HG03469 (cell line): Measurements from ENCODE around the gene TRA2A.
"Not testable (repeated sequence)": the region's sequence is repeated elsewhere in the genome, so short reads cannot be mapped to it uniquely, and the experiment has no call there.

Experiments used
- ATAC-seq: cut with Tn5 transposase; IDR thresholded peaks from one replicate; pipeline ENCODE4 v1.9.1; 2021; ENCODE audit warnings: mild to moderate bottlenecking, moderate library complexity, moderate number of reproducible peaks; ENCODE audit not compliant: unreplicated experiment

TRA2A gene

DNA sequence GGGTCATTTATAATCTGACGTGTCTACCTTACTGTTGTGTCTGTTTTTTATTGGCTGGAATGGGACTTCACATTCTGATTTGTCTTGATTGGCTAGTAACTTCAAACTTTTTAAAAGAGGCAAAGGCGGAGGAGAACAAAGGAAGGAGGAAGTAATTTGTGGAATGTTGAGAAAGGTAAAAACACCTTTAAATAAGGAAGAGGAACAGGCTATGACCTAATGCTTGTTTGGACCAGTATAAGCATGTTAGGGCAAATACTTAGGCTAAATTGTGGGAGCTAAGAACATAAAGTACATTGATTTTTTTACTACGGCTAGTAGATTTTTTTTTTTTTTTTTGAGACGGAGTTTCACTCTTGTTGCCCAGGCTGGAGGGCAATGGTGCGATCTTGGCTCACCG is 18.0 kb downstream of the TRA2A start:
- not testable (repeated sequence) for ATAC-seq

DNA sequence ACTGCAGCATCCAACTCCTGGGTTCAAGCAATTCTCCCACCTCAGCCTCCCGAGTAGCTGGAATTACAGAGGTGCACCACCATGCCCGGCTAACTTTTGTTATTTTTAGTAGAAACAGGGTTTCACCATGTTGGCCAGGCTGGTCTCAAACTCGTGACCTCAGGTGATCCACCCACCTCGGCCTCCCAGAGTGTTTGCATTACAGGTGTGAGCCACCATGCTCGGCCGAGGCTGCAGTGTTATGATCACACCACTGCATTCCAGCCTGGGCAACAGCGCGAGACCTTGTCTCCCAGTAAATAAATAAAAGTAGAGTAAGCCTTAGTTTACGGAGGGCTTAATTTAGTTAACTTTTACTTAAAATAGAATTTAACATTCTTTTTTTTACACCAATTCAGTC is 37.8 kb downstream of the TRA2A start:
- no peak for ATAC-seq

DNA sequence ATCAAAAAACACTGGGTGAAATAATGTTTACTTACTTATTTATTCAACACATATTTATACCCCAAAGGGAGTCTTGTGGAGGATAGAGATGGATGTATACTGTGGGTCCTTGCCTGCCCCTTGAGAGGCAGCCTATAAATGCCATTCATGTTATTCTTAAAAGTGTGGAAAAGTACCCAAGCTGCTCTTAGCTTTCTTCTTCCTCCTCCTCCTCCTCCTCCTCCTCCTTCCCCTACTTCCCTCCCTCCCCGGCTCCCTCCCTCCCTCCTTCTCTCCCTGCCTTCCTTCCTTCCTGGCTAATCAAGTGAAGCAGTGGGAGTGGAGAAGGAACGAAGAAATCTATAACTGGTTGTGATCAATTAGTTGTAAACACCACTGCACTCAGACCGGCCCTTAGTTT is 40.3 kb downstream of the TRA2A start:
- no peak for ATAC-seq

DNA sequence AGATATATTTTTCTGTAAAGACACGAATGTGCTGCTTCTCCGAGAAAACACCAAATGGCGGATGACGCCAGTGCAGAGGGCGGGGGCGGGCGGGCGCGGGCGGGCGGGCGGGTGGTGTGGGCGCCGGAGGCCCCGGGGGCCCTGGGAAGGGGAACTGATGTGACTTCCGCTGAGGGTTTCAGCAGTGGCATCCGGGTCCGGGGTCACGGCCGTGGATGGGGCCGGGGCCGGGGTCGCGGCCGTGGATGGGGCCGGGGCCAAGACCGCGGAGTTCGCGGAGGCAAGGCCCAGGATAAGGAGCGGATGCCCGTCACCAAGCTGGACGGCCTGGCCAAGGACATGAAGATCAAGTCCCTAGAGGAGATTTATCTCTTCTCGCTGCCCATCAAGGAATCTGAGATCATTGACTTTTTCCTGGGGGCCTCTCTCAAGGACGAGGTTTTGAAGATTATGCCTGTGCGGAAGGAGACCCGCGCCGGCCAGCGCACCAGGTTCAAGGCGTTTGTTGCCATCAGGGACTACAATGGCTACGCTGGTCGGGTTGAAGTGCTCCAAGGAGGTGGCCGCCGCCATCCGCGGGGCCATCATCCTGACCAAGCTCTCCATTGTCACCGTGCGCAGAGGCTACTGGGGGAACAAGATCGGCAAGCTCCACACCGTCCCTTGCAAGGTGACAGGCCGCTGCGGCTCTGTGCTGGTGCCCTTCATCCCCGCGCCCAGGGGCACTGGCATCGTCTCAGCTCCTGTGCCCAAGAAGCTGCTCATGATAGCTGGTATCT is 41.2 kb downstream of the TRA2A start:
- ATAC-seq = no peak

DNA sequence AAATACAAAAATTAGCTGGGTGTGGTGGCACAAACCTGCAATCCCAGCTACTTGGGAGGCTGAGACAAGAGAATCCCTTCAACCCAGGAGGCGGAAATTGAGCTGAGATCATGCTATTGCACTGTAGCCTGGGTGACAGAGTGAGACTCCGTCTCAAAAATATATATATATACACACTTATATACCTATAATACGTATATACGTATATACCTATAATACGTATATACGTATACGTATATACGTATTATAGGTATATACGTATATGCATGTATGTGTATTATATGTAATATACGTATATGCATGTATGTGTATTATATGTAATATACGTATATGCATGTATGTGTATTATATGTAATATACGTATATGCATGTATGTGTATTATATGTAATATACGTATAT is 43.1 kb downstream of the TRA2A start:
- not testable (repeated sequence) for ATAC-seq

DNA sequence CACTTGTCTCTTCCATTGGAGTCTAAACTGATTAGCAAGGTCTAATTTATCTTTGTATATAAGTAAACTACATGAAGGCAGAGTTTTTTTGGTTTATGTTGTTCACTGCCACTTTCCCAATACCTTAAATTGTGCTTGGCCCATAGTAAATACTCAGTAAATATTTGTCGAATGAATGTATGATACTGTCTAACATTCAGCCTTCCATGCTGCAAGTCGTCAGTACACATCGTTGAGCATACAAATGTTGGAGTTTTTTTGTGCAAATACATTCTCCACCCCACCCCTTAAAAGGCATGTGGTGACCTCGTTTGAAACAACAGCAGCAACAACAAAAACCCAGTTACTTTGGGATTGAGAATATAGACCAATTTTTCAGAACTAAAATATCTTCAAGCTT is 44.1 kb downstream of the TRA2A start:
- no peak for ATAC-seq

DNA sequence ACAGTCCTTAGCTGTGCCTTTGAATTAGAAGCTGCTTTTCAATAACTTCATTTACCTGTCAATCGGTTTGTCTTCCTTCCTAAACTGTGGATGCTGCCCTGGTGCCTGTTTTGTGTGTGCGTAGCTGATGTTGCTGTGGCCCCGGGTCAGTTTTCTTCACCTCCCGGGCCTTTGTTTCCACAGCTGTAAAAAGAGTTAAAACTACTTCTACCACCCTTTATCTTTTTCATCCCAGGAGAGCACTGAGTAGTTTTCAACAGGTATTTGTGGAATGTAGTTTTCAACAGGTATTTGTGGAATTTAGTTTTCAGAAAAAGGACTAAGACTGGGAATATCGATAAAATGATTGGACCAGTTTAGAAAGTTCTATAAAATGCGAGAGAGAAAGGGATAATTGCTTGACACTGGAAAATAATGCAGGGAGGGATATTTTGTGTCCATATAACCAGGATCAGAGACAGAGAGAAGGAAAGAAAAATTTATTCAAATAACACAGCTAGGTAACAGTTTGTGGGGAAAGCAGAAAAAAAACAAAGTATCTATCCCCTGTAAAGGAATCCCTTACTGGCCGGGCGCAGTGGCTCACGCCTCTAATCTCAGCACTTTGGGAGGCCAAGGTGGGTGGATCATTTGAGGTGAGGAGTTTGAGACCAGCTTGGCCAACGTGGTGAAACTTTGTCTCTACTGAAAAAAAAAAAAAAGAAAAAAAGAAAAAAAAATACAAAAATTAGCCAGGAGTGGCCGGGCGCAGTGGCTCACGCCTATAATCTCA is 45.6 kb downstream of the TRA2A start:
- ATAC-seq = no peak

DNA sequence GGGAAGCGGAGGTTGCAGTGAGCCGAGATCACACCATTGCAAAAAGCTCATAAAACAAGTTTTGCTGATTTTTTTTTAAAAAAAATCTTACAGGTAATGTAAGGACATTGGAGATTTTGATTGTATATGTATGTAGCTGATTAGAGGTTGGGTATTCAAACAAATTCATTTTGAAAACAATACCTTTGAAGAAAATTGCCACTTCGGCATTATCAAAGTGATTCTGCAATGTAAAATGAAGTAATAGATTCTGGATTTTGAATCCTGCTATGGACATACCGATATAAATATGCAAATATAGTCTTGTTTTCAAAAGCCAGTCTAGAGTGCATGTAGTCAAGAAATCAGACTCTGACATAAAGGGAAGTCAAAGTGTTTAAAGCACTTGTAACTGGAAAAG is 49.1 kb downstream of the TRA2A start:
- ATAC-seq = no peak

DNA sequence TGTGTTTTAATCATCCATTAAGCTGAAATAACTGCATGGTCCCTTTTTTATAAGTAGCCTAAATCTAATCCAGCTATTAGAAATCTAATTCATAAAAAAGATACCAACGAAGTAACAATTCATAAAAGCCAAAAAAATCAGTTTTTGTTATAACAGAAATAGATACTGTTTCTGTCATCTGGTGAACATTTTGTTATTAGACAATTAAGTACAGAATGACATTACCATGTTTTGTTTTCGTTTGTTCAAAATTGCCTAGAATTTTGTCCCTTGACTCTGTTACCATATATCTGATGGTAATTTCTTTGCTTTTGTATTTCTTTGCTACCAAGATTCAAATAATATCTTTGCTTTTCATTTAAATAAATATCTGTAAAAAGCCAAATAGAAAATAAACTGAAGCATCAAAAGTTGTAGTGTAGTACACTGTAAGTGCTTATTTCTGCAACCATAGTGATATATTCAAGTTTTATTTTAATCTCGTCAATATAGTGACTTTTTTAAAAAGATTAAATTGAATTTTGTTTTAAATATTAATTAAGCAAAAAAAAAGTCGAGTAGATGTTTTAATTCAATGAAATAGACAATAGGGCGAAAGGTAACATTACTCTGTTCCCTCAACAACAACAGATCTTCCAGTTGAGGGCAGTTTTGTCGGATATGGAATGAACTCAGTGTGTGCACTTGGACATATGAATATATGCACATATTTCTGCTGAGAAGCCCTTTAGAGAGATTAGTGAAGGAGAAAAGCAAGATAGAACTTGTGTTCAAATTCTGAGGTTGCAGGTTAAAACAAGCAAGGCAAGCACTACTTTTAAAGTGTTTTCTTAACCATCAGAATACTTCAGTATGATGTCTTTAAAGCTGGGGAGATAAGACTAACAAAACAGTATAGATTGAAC is 53.6 kb downstream of the TRA2A start:
- ATAC-seq = no peak

DNA sequence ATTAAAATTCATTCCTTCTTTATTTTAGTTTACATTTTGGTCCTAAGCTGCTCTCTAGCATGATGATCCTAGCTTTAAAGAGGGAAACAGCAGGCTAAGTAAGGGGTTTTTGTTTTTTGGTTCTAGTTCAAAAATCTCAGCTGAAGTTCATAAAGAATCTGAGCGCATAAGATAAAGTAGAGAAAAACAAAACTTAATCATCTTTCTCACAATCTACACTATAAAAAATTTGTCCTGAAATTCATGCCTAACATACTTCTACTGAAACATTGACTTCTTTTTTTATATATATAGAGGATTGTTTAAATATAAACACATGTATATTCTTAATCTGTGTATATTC is 54.7 kb downstream of the TRA2A start:
- ATAC-seq = no peak

DNA sequence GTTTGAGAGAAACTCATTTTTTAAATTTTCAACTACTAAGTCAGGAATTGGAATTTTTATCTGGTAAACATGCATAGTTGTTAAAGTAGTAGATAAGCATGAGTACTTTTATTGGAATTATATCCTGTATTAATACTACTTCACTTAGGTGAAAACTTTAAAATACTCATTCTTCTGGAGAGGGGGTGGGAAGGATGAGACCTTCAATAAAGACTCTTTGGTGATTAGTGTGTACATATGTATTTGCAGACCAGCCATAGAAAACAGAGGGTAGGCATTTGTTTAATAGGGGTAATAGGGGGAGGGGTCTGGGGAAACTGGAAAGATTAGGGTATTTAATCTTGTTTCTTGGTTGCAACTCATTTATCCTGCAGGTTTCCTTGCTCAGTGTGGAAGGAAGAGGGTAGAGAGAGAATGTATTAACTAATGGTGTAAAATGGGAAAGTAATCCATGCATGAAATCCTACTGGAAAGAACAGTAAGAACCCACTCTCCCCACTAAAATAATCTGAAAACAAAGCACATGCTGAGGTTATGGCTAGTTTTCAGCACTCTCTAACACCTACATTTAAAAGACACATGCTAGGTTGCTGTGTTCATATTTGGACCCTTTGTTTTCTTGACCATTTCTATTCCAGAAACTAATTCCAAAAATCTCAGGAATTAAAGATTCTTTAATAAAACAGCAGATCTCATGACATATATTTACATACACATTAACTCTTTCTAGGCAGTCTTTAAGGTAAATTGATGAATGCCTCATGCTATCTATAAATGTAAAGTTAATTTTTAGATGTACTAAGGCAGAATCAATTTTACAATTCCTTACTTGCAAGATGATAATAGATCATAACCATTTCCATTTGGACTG is 55.3 kb downstream of the TRA2A start:
- no peak for ATAC-seq

DNA sequence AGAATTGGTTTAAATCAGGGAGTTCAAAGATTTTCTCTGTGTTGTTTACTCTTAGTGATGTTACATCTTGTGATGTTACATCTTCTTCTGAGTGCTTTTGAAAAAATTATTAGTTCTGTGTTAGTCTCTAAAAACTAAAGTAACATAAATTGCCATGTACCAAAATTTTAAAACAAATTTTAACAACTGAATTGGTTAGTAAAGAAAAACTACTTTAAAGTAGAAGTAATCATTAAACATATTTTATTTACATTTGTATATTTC is 56.3 kb downstream of the TRA2A start:
- no peak for ATAC-seq

DNA sequence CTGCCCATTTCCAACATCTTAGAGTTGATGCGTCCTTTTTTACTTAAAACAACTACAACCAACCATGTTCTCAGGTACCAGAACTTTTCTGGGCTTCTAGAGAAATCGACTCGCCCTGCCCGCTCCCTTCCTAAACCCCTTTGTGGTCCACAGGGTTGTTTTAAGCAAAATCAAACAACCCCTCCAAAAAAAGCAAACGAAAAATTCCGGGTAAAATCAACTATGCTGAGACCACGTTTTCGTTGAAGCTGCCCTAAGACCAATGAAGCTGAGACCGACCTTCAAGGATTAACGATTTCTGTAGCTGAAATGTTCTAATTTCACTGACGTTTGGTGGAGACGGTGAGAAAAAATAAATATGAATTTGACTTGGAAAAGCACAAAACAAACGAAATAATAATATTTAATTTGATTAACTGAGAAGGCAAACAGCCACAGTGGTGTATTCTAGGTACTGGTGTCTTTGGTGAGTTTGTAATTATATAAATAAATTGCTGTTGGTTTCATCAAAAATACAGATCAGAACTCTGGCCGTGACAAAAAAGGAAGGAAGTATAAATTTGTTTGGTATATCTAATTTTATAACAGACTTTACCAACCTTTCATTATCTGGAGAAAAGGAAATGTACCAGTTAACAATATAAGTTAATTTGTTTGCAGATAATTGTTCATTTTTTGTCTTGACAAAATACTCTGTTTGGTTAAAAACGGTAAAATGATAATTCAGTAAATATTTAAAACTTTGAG is 56.8 kb downstream of the TRA2A start:
- no peak for ATAC-seq

DNA sequence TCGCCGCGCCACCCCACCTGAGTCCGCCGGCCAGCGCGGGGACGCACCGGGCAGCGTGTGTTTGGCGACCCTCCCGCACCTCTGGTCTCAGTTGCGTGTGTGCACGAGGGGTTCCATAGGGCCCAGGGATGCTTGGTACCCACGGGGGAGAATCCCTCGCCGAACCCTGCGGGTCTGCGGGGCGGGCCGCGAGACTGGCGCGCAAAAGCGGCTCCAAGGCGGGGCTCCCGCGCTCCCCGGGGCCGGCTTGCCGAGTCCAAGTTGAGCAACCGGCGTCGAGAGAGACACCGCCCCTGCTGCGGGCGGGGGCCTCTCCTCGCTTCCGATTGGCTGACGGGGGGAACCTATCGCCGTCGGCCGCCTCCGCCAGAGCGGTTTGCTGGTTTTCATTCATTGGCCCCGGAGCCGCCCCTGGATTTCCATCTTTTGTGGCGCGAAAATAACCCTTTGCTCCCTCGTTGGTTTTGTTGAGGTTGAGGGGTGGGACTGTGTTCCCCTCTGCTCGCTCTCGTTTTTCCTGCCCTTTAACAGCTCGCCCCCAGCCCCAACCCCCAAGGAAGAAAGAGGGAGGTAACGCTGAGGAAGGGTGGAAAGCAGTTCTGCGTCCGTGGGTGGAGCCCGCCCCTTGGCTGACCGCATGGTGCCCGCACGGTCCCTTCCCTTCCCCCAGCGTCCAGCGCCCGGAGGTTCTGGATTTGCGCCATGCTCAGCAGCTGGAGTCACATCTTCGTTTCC is 57.5 kb downstream of the TRA2A start:
- ATAC-seq = peak; percentile 55

DNA sequence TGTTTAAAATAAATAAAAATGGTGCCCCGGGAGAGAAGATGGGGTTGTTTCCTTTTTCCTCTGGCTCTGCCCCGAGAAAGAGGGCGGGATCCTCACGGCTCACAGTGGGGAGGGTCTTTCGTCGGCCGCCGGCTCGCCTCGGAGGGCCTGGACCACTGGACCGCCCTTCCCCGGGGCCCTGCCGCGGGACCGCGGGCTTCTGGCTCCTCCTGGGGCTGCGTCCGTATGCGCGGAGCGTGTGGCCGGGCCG is 58.0 kb downstream of the TRA2A start:
- no peak for ATAC-seq

DNA sequence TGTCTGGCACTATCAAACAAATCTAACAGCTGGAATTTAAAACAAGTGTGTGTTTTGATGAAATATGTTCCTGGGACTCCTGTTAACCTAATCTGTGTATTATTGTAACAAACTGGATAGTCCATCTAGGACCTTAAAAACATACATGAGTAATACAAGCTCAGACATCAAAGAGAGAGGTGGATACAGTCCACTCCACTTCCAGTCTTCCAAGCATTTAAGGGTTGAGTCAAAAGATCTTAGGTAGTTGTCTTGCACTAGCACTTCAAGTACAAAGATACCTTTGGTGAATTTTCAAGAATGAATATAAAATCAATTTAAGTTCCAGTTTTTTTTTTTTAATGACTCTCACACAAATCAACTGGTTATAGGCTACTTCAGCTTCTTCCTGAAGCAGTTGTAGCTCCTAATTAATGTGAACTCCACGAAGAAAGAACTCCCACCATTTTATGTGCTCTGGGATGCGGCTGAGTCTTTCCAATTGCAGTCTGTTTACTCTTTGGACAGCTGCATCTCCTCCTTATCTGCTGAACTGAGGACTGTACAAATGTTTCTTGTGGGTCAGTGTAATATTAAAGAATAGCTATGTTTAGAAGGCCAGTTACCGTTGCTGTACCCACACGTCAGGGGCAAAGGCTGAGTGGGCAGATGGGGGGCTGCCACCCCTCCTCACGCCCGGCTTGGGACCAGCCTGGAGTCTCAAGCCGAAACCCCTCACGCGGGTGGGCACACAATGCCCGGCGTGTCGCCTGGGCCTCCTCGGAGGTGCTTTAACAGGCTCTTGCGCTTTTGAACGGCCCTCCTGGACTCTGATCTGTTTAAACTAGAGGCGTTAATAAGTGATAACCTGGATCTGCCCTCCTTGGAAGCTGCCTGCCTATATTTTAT is 58.6 kb downstream of the TRA2A start:
- ATAC-seq = no peak

DNA sequence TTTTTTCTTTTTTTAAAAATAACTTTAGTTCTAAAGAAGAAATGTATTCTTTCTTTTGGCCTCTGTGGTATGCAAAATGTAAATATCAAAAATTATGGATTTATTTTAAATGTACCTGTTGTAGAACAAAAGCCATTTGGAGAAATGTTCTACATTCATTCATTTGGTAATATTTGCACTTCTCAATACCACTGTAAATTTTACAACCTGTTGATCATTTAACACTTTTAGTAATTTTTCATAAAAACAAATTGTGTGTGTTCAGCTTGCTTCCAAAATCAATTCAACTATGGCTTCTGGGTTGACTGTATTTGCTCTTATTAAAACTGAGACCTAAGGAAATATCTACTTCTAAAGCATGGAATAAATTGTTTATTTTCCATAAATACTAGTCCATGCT is 59.2 kb downstream of the TRA2A start:
- ATAC-seq = no peak

DNA sequence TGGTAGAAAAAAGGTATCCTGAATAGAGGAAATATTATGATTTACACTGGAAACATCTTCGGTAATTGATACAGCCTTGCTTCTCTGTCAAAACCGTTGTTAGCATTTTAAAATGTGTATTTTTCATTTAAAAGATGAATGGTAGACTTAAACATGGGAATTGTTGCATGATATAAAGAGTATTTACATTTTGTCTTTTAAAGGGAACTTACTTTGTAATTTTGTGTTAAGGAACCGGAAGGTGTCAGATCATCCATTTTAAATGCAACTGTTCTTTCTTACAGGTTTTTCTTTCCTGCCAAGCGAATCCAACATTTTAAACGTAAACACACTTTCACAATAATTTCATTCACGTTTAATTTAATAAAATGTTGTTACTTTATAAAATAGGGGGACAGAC is 59.7 kb downstream of the TRA2A start:
- ATAC-seq = no peak
